Measurements from ENCODE around the gene UBAP1L. TPM values are rescaled to one million over a fixed set of nuclear protein-coding genes. Genes with fewer than 3 reads are reported as not detected.

The UBAP1L gene
- total RNA-seq, 2 experiments from 2014 or later, result 7.2 TPM

DNA sequence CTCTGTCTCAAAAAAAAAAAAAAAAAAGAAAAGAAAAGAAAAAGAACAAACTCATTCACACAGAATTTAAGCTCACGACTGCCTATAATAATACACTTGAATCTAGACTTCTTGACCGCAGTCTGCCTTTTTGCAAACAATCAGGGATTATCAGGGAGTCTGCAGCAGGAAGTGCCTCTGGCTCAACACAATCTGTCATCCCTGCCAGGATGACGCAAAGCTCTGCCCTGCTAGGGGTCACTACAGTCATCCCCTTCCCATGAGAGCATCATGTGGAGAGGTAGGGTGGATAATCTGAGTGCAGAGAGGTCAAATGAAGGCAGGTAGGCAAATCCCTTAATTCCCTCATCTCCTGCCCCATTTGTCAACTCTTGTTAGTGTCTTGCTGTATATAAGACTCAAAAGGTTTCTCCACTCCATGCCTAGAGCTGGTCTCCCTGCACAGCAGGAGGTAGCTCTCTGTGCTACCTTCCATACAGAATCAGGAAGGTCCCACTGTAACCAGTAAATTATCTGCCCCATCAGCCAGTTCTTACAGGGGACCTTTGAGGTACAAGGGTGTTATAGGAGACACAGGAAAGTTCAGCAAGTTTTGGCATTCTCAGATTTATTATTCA is 4.2 kb downstream of the UBAP1L start:
- Mint-ChIP-seq H3K9me3 (no peaks in the 10 kb centered on the region), H3K36me3 (ENCODE audit: low read depth) (peaks cover 59% of the 10 kb centered on the region), H3K4me1 (ENCODE audit: low read depth) (peaks cover 6% of the 10 kb centered on the region), H3K27me3 (no peaks in the 10 kb centered on the region), H3K4me3 (no peak overlapping the region), H3K27ac (peak overlapping the region; percentile 12)
- intact Hi-C loops (cut with DNase I, micrococcal nuclease), result no loop called here
- Histone ChIP-seq H3K36me3 (ENCODE audit: insufficient read depth, low read length) (peaks cover 28% of the 10 kb centered on the region), H3K9me3 (ENCODE audit: control insufficient read depth in 1 of 2, insufficient read depth in 1 of 2, low read length in 2 of 2) (no peaks in the 10 kb centered on the region), H3K4me3 (ENCODE audit: low read length) (no peak overlapping the region), H3K27me3 (ENCODE audit: control insufficient read depth in 1 of 2, insufficient read depth in 2 of 2, low read length in 2 of 2) (no peaks in the 10 kb centered on the region), H3K27ac (ENCODE audit: low read depth in 1 of 2, low read length in 2 of 2) (no peak overlapping the region), H3K4me1 (ENCODE audit: insufficient read depth, low read length) (no peaks in the 10 kb centered on the region)
- ATAC-seq (ENCODE audit: poor library complexity) (no peak), DNase-seq (no peak)
- ChIA-PET CTCF (interaction anchor here (0.7 to 1.2 kb wide), 3 partner anchors 9 to 130 kb away, joined by 3 read pairs; no protein-coding TSS in a partner anchor), POLR2A (interaction anchor here (0.7 to 1.2 kb wide), 2 partner anchors 23 to 1073 kb away, joined by 3 read pairs; partner anchors contain the start of gene PDCD7)
- TF ChIP-seq, protein P1, sequence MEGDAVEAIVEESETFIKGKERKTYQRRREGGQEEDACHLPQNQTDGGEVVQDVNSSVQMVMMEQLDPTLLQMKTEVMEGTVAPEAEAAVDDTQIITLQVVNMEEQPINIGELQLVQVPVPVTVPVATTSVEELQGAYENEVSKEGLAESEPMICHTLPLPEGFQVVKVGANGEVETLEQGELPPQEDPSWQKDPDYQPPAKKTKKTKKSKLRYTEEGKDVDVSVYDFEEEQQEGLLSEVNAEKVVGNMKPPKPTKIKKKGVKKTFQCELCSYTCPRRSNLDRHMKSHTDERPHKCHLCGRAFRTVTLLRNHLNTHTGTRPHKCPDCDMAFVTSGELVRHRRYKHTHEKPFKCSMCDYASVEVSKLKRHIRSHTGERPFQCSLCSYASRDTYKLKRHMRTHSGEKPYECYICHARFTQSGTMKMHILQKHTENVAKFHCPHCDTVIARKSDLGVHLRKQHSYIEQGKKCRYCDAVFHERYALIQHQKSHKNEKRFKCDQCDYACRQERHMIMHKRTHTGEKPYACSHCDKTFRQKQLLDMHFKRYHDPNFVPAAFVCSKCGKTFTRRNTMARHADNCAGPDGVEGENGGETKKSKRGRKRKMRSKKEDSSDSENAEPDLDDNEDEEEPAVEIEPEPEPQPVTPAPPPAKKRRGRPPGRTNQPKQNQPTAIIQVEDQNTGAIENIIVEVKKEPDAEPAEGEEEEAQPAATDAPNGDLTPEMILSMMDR (IDR thresholded peaks at IDR 0.05), result no peak

DNA sequence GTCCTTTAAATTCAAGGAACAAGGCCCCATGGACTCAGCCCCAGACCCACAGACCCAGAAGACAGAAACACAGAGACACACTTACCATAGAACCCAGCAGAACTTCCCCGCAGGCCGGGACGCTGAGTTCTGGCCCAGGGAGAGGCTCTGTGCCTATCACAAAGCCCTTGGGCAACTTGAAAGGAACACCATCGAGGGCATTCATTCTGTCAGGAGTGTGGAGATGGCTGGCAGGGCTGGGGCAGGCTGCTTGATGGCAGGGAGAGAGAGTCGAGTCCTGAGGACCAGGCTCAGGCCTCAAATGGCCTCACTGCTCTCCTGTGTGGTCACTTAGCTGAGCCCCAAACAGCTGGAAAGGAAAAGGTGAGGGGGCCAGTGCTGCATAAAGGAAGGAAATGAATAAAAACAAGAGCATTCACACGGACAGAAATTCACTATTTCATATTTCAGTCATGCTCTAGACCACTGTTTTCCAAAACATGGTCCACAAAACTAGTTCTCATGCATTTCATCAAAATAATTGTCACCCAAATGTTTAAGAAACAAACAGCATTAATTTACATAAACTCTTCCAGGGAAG is 8.9 kb downstream of the UBAP1L start:
- no peaks in the 10 kb centered on the region for H3K27me3 ChIP-seq (ENCODE audit: control insufficient read depth in 1 of 2, insufficient read depth in 2 of 2, low read length in 2 of 2)
- H3K9me3 ChIP-seq (ENCODE audit: control insufficient read depth in 1 of 2, insufficient read depth in 1 of 2, low read length in 2 of 2), result no peaks in the 10 kb centered on the region
- TF ChIP-seq, protein P1 (IDR thresholded peaks at IDR 0.05), result no peak
- Mint-ChIP-seq H3K4me3 (no peak overlapping the region), H3K36me3 (ENCODE audit: low read depth) (peaks cover 55% of the 10 kb centered on the region), H3K4me1 (ENCODE audit: low read depth) (peaks cover 5% of the 10 kb centered on the region), H3K27me3 (no peaks in the 10 kb centered on the region), H3K27ac (no peak overlapping the region), H3K9me3 (no peaks in the 10 kb centered on the region)
- no peak for ATAC-seq (ENCODE audit: poor library complexity)
- intact Hi-C loops (cut with DNase I, micrococcal nuclease), result no loop called here
- DNase-seq, result no peak
- H3K4me1 ChIP-seq (ENCODE audit: insufficient read depth, low read length), result no peaks in the 10 kb centered on the region
- POLR2A ChIA-PET, result interaction anchor here (0.8 kb wide), 1 partner anchor 17 kb away, joined by 3 read pairs; no protein-coding TSS in a partner anchor
- H3K4me3 ChIP-seq (ENCODE audit: low read length), result no peak overlapping the region
- no peak overlapping the region for H3K27ac ChIP-seq (ENCODE audit: low read depth in 1 of 2, low read length in 2 of 2)
- CTCF ChIA-PET, result interaction anchor here (0.7 kb wide), 1 partner anchor 1422 kb away, joined by 3 read pairs; no protein-coding TSS in a partner anchor
- peaks cover 16% of the 10 kb centered on the region for H3K36me3 ChIP-seq (ENCODE audit: insufficient read depth, low read length)

DNA sequence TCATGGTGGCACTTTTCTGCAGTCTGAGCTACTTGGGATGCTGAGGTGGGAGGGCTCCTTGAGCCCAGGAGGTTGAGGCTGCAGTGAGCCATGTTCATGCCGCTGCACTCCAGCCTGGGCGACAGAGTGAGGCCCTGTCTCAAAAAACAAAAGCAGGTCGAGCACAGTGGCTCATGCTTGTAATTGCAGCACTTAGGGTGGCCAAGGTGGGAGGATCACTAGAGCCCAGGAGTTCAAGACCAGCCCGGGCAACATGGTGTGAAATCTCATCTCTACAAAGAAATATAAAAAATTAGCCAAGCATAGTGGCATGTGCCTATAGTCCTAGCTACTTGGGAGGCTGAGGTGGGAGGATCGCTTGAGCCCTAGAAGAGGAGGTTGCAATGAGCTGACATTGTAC is 10.0 kb downstream of the UBAP1L start:
- H3K36me3 ChIP-seq (ENCODE audit: insufficient read depth, low read length), result peaks cover 24% of the 10 kb centered on the region
- TF ChIP-seq, protein P1 (IDR thresholded peaks at IDR 0.05), result no peak
- H3K9me3 ChIP-seq (ENCODE audit: control insufficient read depth in 1 of 2, insufficient read depth in 1 of 2, low read length in 2 of 2), result no peaks in the 10 kb centered on the region
- H3K27me3 ChIP-seq (ENCODE audit: control insufficient read depth in 1 of 2, insufficient read depth in 2 of 2, low read length in 2 of 2), result no peaks in the 10 kb centered on the region
- ChIA-PET POLR2A (no interaction called here), CTCF (no interaction called here)
- Mint-ChIP-seq H3K36me3 (ENCODE audit: low read depth) (peaks cover 58% of the 10 kb centered on the region), H3K27ac (no peak overlapping the region), H3K4me1 (ENCODE audit: low read depth) (no peaks in the 10 kb centered on the region), H3K9me3 (no peaks in the 10 kb centered on the region), H3K4me3 (no peak overlapping the region), H3K27me3 (no peaks in the 10 kb centered on the region)
- intact Hi-C loops (cut with DNase I, micrococcal nuclease), result no loop called here
- no peak overlapping the region for H3K4me3 ChIP-seq (ENCODE audit: low read length)
- H3K4me1 ChIP-seq (ENCODE audit: insufficient read depth, low read length), result no peaks in the 10 kb centered on the region
- H3K27ac ChIP-seq (ENCODE audit: low read depth in 1 of 2, low read length in 2 of 2), result no peak overlapping the region
- DNase-seq, result no peak
- no peak for ATAC-seq (ENCODE audit: poor library complexity)
